HEK293T (cell line): ENCODE measurements around the gene GON7.
A peak's percentile ranks its signal among the peaks of the same experiment; 100 is the strongest.
"Not testable (repeated sequence)": the region's sequence is repeated elsewhere in the genome, so short reads cannot be mapped to it uniquely, and the experiment has no call there.

Experiments
- CTCF ChIA-PET: fragments of 350-600 bp; formaldehyde crosslinking; extraction: SDS; loops from one replicate; lab custom pipeline; 2021; ENCODE audit warnings: antibody characterized with exemption, inconsistent platforms; lab: Yijun Ruan, JAX
- POLR2A ChIA-PET: fragments of 350-600 bp; formaldehyde crosslinking; extraction: SDS; loops from one replicate; lab custom pipeline; 2020; ENCODE audit warnings: antibody characterized with exemption, inconsistent platforms; lab: Yijun Ruan, JAX
- DNase-seq: peaks from one replicate; pipeline ENCODE4 v3.0.0; 2012; ENCODE audit warnings: mixed read lengths; ENCODE audit errors: extremely low spot score
- ARNT ChIP-seq: fragments of 450-650 bp; IDR thresholded peaks from 2 replicates; pipeline ENCODE4 v1.6.1; 2017; ENCODE audit warnings: mild to moderate bottlenecking
- BHLHE40 ChIP-seq: fragments of 450-650 bp; IDR thresholded peaks from 2 replicates; pipeline ENCODE4 v1.6.1; 2016; ENCODE audit warnings: mild to moderate bottlenecking, moderate library complexity, borderline replicate concordance
- CTBP1 ChIP-seq: fragments of 450-650 bp; IDR thresholded peaks from 2 replicates; pipeline ENCODE4 v1.6.1; 2016; ENCODE audit warnings: borderline replicate concordance
- ELF4 ChIP-seq: fragments of 450-650 bp; IDR thresholded peaks from 2 replicates; pipeline ENCODE4 v1.6.1; 2017; ENCODE audit warnings: antibody characterized with exemption
- FOXA1 ChIP-seq: fragments of 450-650 bp; IDR thresholded peaks from 2 replicates; pipeline ENCODE4 v1.6.1; 2016; ENCODE audit warnings: mild to moderate bottlenecking
- FOXK2 ChIP-seq: fragments of 450-650 bp; IDR thresholded peaks from 2 replicates; pipeline ENCODE4 v1.6.1; 2016; ENCODE audit warnings: mild to moderate bottlenecking
- FOXM1 ChIP-seq: fragments of 450-650 bp; IDR thresholded peaks from 2 replicates; pipeline ENCODE4 v1.6.1; 2017; ENCODE audit warnings: mild to moderate bottlenecking, borderline replicate concordance
- HDGF ChIP-seq: fragments of 450-650 bp; IDR thresholded peaks from 2 replicates; pipeline ENCODE4 v1.6.1; 2017; ENCODE audit warnings: antibody characterized with exemption, borderline replicate concordance
- L3MBTL2 ChIP-seq: fragments of 450-650 bp; conservative IDR thresholded peaks from 2 replicates; pipeline ENCODE4 v1.6.1; 2016; ENCODE audit warnings: mild to moderate bottlenecking
- LEF1 ChIP-seq: fragments of 450-650 bp; IDR thresholded peaks from 2 replicates; pipeline ENCODE4 v1.6.1; 2017; ENCODE audit warnings: mild to moderate bottlenecking, borderline replicate concordance
- NFRKB ChIP-seq: fragments of 450-650 bp; IDR thresholded peaks from 2 replicates; pipeline ENCODE4 v1.6.1; 2016; ENCODE audit warnings: mild to moderate bottlenecking, moderate library complexity
- SP1 ChIP-seq: fragments of 450-650 bp; IDR thresholded peaks from 2 replicates; pipeline ENCODE4 v1.6.1; 2017
- SUZ12 ChIP-seq: fragments of 450-650 bp; IDR thresholded peaks from 2 replicates; pipeline ENCODE4 v1.6.1; 2016; ENCODE audit warnings: mild to moderate bottlenecking
- TARDBP ChIP-seq: fragments of 450-650 bp; IDR thresholded peaks from 2 replicates; pipeline ENCODE4 v1.6.1; 2016
- ZNF384 ChIP-seq: fragments of 450-650 bp; IDR thresholded peaks from 2 replicates; pipeline ENCODE4 v1.6.1; 2016
- TF ChIP-seq, protein P1 (sequence below): fragments of 450-650 bp; IDR thresholded peaks from 2 replicates; pipeline ENCODE4 v1.6.1; 2016

The GON7 gene

DNA sequence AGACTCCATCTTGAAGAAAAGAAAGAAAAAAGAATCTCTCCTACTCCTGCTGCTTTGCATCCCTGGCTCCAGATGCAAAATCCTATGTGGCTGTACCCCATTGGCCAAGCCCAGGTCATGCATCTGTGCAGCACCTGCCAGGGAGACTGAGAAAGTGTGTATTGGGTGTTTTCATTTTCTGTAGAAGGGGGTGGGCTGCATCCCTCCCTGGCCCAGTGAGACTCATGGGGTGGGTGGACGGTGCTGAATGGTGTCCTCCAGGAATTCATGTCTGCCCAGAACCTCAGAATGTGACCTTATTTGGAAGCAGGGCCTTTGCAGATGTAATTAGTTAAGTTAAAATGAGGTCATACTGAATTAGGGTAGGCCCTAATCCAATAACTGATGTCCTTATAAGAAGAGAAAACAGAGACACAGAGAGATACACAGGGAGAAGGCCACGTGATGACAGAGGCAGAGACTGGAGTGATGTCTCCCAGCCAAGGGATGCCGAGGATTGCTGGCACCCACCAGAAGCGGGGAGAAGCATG is 45.4 kb downstream of the GON7 start:
- no peak for DNase-seq
- TF ChIP-seq LEF1 (no peak), CTBP1 (no peak), BHLHE40 (no peak), SP1 (no peak), ELF4 (no peak), NFRKB (no peak), FOXK2 (no peak)
- ChIA-PET POLR2A (no interaction called here), CTCF (no interaction called here)

DNA sequence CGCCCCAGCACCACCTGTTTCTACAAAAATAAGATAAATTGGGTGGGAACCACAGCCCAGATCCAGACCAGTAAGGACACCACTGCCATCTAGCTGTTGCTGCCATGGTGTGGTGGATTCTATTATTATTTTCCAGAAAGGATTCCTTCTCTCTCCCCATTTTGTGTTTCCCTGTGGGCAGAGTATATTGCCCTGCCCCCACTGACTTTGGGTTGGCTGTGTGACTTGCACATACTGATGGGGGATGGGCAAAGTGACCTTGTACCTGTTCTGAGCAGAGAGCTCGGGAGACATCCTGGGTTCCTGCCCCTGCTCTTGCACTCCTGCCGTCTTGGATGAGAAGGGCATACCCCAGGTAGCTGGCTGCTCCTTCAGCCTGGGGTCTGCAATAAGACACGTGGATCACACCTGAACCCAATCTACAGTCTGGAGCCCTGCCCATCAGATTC is 46.5 kb downstream of the GON7 start:
- ChIA-PET POLR2A (no interaction called here), CTCF (interaction anchor here (0.6 to 1.4 kb wide), 4 partner anchors 10 to 131 kb away, joined by 3 to 4 read pairs (median 4); no protein-coding TSS in a partner anchor)
- peak; percentile 52 for DNase-seq
- TF ChIP-seq TARDBP (no peak), ZNF384 (no peak), FOXA1 (no peak), SUZ12 (no peak), SP1 (no peak), LEF1 (no peak), NFRKB (no peak), L3MBTL2 (no peak), BHLHE40 (no peak), FOXM1 (no peak), ELF4 (no peak), CTBP1 (no peak)
- TF ChIP-seq, protein P1, sequence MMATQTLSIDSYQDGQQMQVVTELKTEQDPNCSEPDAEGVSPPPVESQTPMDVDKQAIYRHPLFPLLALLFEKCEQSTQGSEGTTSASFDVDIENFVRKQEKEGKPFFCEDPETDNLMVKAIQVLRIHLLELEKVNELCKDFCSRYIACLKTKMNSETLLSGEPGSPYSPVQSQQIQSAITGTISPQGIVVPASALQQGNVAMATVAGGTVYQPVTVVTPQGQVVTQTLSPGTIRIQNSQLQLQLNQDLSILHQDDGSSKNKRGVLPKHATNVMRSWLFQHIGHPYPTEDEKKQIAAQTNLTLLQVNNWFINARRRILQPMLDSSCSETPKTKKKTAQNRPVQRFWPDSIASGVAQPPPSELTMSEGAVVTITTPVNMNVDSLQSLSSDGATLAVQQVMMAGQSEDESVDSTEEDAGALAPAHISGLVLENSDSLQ, result no peak

DNA sequence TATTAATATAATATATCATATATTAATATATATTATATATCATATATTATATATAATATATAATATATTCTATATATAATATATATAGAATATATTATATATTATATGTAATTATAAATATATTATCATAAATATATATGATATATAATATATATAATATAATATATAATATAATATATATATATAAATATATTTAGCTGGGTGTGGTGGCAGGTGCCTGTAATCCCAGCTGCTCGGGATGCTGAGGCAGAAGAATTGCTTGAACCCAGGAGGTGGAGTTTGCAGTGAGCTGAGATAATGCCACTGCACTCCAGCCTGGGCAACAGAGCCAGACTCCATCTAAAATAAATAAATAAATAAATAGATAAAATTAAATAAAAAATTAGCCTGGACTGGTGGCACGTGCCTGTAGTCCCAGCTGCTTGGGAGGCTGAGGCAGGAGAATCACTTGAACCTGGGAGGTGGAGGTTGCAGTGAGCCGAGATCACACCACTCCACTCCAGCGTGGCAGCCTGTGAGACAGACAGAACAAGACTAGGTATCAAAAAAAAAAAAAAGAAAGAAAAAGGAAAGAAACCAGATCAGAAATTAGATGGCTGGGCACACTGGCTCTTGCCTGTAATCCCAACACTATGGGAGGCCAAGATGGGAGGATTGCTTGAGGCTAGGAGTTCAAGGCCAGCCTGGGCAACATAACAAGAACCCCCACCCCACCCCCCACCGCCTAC is 47.1 kb downstream of the GON7 start:
- TF ChIP-seq ZNF384, result 0 out of 2 replicates have a peak, but pooled peaks have one; percentile 26
- CTCF ChIA-PET, result interaction anchor here (0.6 to 1.4 kb wide), 3 partner anchors 15 to 131 kb away, joined by 3 to 4 read pairs (median 4); no protein-coding TSS in a partner anchor
- POLR2A ChIA-PET, DNase-seq: not testable (repeated sequence)

DNA sequence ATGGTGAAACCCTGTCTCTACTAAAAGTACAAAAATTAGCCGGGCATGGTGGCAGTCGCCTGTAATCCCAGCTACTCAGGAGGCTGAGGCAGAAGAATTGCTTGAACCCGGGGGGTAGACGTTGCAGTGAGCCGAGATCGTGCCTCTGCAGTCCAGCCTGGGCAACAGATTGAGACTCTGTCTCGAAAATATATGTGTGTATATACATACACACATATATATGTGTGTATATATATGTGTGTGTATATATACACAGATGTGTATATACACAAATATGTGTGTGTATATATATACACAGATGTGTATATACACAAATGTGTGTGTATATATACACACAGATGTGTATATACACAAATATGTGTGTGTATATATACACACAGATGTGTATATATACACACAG is 48.5 kb downstream of the GON7 start:
- CTCF ChIA-PET, DNase-seq, POLR2A ChIA-PET: not testable (repeated sequence)

DNA sequence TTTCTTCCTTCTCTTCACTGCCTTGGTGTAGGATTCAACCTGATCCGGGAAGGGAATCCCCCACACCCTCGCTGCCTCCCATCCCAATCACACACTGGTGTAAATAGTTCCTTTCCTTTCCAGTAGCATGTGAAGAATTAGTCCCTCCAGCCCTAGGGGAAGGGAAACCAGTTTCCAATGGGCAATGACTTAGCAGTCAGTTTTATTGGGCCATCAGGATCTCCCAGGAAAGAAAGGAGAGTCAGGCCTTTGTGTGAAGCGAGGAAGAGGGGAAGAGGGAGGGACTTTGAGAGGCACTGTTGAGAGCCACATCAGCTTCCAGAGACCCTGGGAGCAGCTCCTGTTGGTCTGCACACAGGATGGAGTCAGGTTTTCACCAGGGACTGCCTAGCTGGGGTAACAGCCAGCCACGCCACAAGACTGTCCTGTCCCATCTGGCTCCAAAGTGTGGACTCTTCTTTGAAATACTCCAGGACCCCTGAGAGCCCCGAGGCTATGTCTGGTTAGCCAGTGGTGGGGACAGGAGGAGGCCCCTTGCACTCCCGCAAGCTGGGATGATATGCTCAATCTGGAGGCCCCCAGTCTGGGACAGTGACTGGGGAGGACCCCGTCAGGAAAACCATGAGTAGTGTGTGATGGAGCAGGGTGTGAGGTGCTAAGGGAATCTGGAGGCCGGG is 50.0 kb downstream of the GON7 start:
- CTCF ChIA-PET, result interaction anchor here (0.6 to 1.1 kb wide), 2 partner anchors 17 to 44 kb away, joined by 3 to 4 read pairs; no protein-coding TSS in a partner anchor

DNA sequence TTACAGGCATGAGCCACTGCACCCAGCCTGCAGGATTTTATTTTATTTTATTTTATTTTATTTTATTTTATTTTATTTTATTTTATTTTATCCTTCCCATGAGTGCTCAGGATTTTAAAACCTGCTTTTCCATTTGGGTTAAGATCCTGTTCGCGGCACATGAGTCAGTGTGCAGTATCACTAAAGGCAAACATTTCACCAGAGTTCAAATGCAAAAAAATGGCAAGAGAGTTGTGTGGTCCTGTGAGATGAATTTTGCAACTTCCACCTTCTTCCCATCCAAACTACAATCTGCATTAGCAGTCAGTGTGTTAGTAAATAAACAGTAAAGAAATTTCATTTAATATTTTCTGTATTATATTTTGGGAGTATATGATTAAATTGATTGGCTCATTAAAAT is 51.2 kb downstream of the GON7 start:
- TF ChIP-seq BHLHE40 (no peak), NFRKB (no peak), LEF1 (no peak), L3MBTL2 (no peak), TARDBP (no peak), ARNT (no peak), SUZ12 (no peak), FOXA1 (no peak), FOXK2 (no peak), ELF4 (no peak), CTBP1 (no peak), FOXM1 (no peak), ZNF384 (no peak), HDGF (no peak), SP1 (no peak)
- TF ChIP-seq, protein P1, result no peak
- no peak for DNase-seq
- POLR2A ChIA-PET, result no interaction called here
- CTCF ChIA-PET, result no interaction called here

More for the DNA sequence above, 50.0 kb downstream of the GON7 start:
- POLR2A ChIA-PET, result no interaction called here
- no peak for DNase-seq
- TF ChIP-seq FOXM1, result no peak
- no peak for TF ChIP-seq TARDBP
- TF ChIP-seq L3MBTL2, result no peak
- no peak for TF ChIP-seq SUZ12
- no peak for TF ChIP-seq HDGF
- no peak for TF ChIP-seq FOXK2
- TF ChIP-seq SP1, result no peak

DNA sequence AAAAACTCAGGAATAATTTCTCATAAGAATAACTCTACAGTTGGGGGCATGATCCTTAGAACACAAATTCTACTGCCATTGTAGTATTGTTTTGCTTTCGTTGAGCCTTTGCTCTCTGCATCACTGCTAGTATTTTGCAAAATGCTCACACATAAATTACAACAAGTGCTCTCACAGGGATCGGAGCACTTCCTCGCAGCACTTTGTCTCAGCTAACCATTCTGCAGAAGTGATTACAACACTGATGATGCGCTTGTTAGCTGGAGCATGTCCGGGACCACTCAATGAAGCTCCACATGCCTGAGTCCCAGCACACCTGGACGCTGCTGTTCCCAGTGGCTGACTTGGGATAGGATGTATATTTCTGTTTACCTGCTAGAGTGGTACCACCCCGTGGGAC is 53.7 kb downstream of the GON7 start:
- CTCF ChIA-PET, result interaction anchor here (0.6 kb wide), 1 partner anchor 1461 kb away, joined by 3 read pairs; no protein-coding TSS in a partner anchor
- POLR2A ChIA-PET, result no interaction called here
- no peak for DNase-seq
- TF ChIP-seq ARNT (no peak), ZNF384 (no peak), LEF1 (no peak), FOXK2 (no peak), CTBP1 (no peak), L3MBTL2 (no peak), FOXA1 (no peak), SUZ12 (no peak), FOXM1 (no peak), HDGF (no peak), SP1 (no peak), BHLHE40 (no peak), NFRKB (no peak), TARDBP (no peak), ELF4 (no peak)
- TF ChIP-seq, protein P1, result no peak
